PC-9 (cell line): Measurements from ENCODE around the gene SLC51B. TPM values are rescaled to one million over a fixed set of nuclear protein-coding genes. Genes with fewer than 3 reads are reported as not detected.
"Not testable (repeated sequence)": the region's sequence is repeated elsewhere in the genome, so short reads cannot be mapped to it uniquely, and the experiment has no call there.

ENCODE experiments used
- BruUV-seq: library from RNA; stranded (reverse); fragments of 400-500 nt; replicated peaks from 2 replicates; lab custom pipeline; 2021; lab: Mats Ljungman, UMichigan
- CTCF ChIA-PET: fragments of 300-600 bp; sonication (Branson Sonifier 250); formaldehyde crosslinking; loops from one replicate; lab custom pipeline; 2022; ENCODE audit warnings: antibody characterized with exemption; lab: Charles Lee
- POLR2A ChIA-PET: fragments of 300-600 bp; sonication (Branson Sonifier 250); formaldehyde crosslinking; loops from one replicate; lab custom pipeline; 2022; ENCODE audit warnings: antibody characterized with exemption; ENCODE audit not compliant: unreplicated experiment; lab: Charles Lee
- DNase-seq, 2 experiments: peaks; one replicate each; pipeline versions ENCODE4 v3.0.0 to v3.0.0-alpha.2; 2015 to 2022; ENCODE audit warnings: mixed read lengths in 1 of 2
- H2AFZ ChIP-seq: fragments of 200-600 bp; sonication (generic); 2 replicates; pipeline ENCODE4 v1.8.1; 2017; ENCODE audit warnings: antibody characterized with exemption
- H3F3A ChIP-seq: fragments of 200-600 bp; sonication (generic); 2 replicates; pipeline ENCODE4 v1.8.1; 2017; ENCODE audit warnings: antibody characterized with exemption, mild to moderate bottlenecking, low read depth; ENCODE audit not compliant: insufficient read depth
- H3K27ac ChIP-seq: fragments of 200-600 bp; sonication (generic); 2 replicates; pipeline ENCODE4 v1.6.1; 2016; ENCODE audit warnings: mixed run types
- H3K27me3 ChIP-seq: fragments of 200-600 bp; sonication (generic); 2 replicates; pipeline ENCODE4 v1.6.1; 2016; ENCODE audit warnings: low read depth, mixed run types; ENCODE audit not compliant: insufficient read depth
- H3K36me3 ChIP-seq: fragments of 200-600 bp; sonication (generic); 2 replicates; pipeline ENCODE4 v1.6.1; 2016; ENCODE audit warnings: low read depth, mixed run types
- H3K4me1 ChIP-seq: fragments of 200-600 bp; sonication (generic); replicated peaks from 2 replicates; pipeline ENCODE4 v1.6.1; 2016; ENCODE audit warnings: mixed run types; ENCODE audit not compliant: insufficient read depth
- H3K4me2 ChIP-seq: fragments of 200-600 bp; sonication (generic); 2 replicates; pipeline ENCODE4 v1.6.1; 2017; ENCODE audit warnings: mixed run types
- H3K4me3 ChIP-seq: fragments of 200-600 bp; sonication (generic); 2 replicates; pipeline ENCODE4 v1.6.1; 2016; ENCODE audit warnings: mixed run types
- H3K79me2 ChIP-seq: fragments of 200-600 bp; sonication (generic); 2 replicates; pipeline ENCODE4 v1.6.1; 2017; ENCODE audit warnings: low read depth, mixed run types
- H3K9me2 ChIP-seq: fragments of 200-600 bp; sonication (generic); 2 replicates; pipeline ENCODE4 v1.8.1; 2017; ENCODE audit warnings: mild to moderate bottlenecking; ENCODE audit not compliant: insufficient read depth
- H3K9me3 ChIP-seq: fragments of 200-600 bp; sonication (generic); 2 replicates; pipeline ENCODE4 v1.8.1; 2016; ENCODE audit warnings: low read depth; ENCODE audit not compliant: insufficient read depth
- H4K20me1 ChIP-seq: fragments of 200-600 bp; sonication (generic); 2 replicates; pipeline ENCODE4 v1.8.1; 2017; ENCODE audit not compliant: insufficient read depth
- CTCF ChIP-seq: fragments of 200-600 bp; sonication (generic); conservative IDR thresholded peaks from 2 replicates; pipeline ENCODE4 v1.6.1; 2017; ENCODE audit warnings: mixed run types, antibody characterized with exemption, mild to moderate bottlenecking, moderate library complexity
- EZH2 ChIP-seq: fragments of 200-600 bp; sonication (generic); IDR thresholded peaks from 2 replicates; pipeline ENCODE4 v1.8.0; 2017; ENCODE audit warnings: antibody characterized with exemption, low read depth
- intact Hi-C: fragments of 100-400 bp; cut with micrococcal nuclease; formaldehyde crosslinking; loops from one replicate; pipeline ENCODE4 v1.10.0; 2022; ENCODE audit not compliant: unreplicated experiment
- total RNA-seq: library from RNA; stranded (reverse); gene quantifications from 2 replicates; pipeline ENCODE4 v1.2.3, GENCODE V29; 2021

Gene SLC51B
- total RNA-seq, 1 experiment from 2014 or later = not detected

GRCh38 chr15:65004993-65005392 lies 40.2 kb upstream of the SLC51B start:
- no peak overlapping the region for H2AFZ ChIP-seq
- ChIA-PET POLR2A (interaction anchor here (0.6 kb wide), 1 partner anchor 94 kb away, joined by 3 read pairs; the partner anchor contains the start of gene ANKDD1A), CTCF (no interaction called here)
- H3K4me1 ChIP-seq = no peaks in the 10 kb centered on the region
- no peak overlapping the region for H3K4me2 ChIP-seq
- no peak for DNase-seq
- H3K27ac ChIP-seq = no peak overlapping the region
- no peaks in the 10 kb centered on the region for H3K36me3 ChIP-seq
- H3F3A ChIP-seq = no peaks in the 10 kb centered on the region
- H3K9me3 ChIP-seq = no peaks in the 10 kb centered on the region
- no peak overlapping the region for H3K4me3 ChIP-seq
- H3K27me3 ChIP-seq = no peaks in the 10 kb centered on the region
- H3K9me2 ChIP-seq = no peaks in the 10 kb centered on the region
- TF ChIP-seq CTCF = no peak
- TF ChIP-seq EZH2 = no peak
- BruUV-seq = no TSS peak
- H4K20me1 ChIP-seq = no peaks in the 10 kb centered on the region
- no peaks in the 10 kb centered on the region for H3K79me2 ChIP-seq
- intact Hi-C loops = no loop called here

- H3K9me3 ChIP-seq = no peaks in the 10 kb centered on the region
- H2AFZ ChIP-seq = no peak overlapping the region
- CTCF ChIA-PET = no interaction called here
- BruUV-seq = no TSS peak
- no peak overlapping the region for H3K4me3 ChIP-seq
- DNase-seq = no peak
- no peak for TF ChIP-seq EZH2
- no peak for TF ChIP-seq CTCF
- H3K36me3 ChIP-seq = no peaks in the 10 kb centered on the region
- H3F3A ChIP-seq = no peaks in the 10 kb centered on the region
- no peak overlapping the region for H3K27ac ChIP-seq
- H3K9me2 ChIP-seq = no peaks in the 10 kb centered on the region
- no peak overlapping the region for H3K4me2 ChIP-seq
- intact Hi-C loops = no loop called here
- no peaks in the 10 kb centered on the region for H3K4me1 ChIP-seq
- POLR2A ChIA-PET = no interaction called here
- H3K79me2 ChIP-seq = no peaks in the 10 kb centered on the region
- no peaks in the 10 kb centered on the region for H4K20me1 ChIP-seq
- no peaks in the 10 kb centered on the region for H3K27me3 ChIP-seq
Observed at GRCh38 chr15:65006876-65007275, 38.3 kb upstream of the SLC51B start.

- Histone ChIP-seq H3K27me3 (no peaks in the 10 kb centered on the region), H3K36me3 (no peaks in the 10 kb centered on the region), H3K4me3 (no peak overlapping the region), H3K9me3 (no peaks in the 10 kb centered on the region), H3K79me2 (no peaks in the 10 kb centered on the region), H3K27ac (no peak overlapping the region), H3K4me2 (no peak overlapping the region), H2AFZ (no peak overlapping the region), H3K4me1 (no peaks in the 10 kb centered on the region), H3K9me2 (no peaks in the 10 kb centered on the region), H3F3A (no peaks in the 10 kb centered on the region), H4K20me1 (no peaks in the 10 kb centered on the region)
- CTCF ChIA-PET = interaction anchor here (0.6 to 1.0 kb wide), 2 partner anchors 14 to 49 kb away, joined by 3 to 10 read pairs; no protein-coding TSS in a partner anchor
- POLR2A ChIA-PET = interaction anchor here (0.7 kb wide), 1 partner anchor 115 kb away, joined by 3 read pairs; no protein-coding TSS in a partner anchor
- TF ChIP-seq EZH2 (no peak), CTCF (no peak)
- no peak for DNase-seq
- no TSS peak for BruUV-seq
- intact Hi-C loops = no loop called here
Observed at GRCh38 chr15:65008983-65009382, 36.2 kb upstream of the SLC51B start.

GRCh38 chr15:65011198-65011597 lies 34.0 kb upstream of the SLC51B start:
- H3K4me1 ChIP-seq, POLR2A ChIA-PET, H3K79me2 ChIP-seq, H3F3A ChIP-seq, H2AFZ ChIP-seq, H3K27ac ChIP-seq, H3K4me3 ChIP-seq, DNase-seq, H3K4me2 ChIP-seq, CTCF ChIA-PET, BruUV-seq, H3K9me3 ChIP-seq, H3K9me2 ChIP-seq, H4K20me1 ChIP-seq, intact Hi-C loops, H3K27me3 ChIP-seq, H3K36me3 ChIP-seq: not testable (repeated sequence)
